Astrocyte (in vitro differentiated cells and primary cell): Measurements from ENCODE around the gene TLR6. TPM values are rescaled to one million over a fixed set of nuclear protein-coding genes. Genes with fewer than 3 reads are reported as not detected.

Experiments
- DNase-seq: peaks from one replicate; pipeline ENCODE4 v3.0.0-alpha.2; 2010; ENCODE audit warnings: low read depth
- FAIRE-seq: peaks from 2 replicates; lab custom pipeline; 2011; peaks lifted over from hg19 to GRCh38; lab: Jason Lieb, UNC
- H2AFZ ChIP-seq: 2 replicates; pipeline ENCODE4 v1.6.0; 2012; ENCODE audit warnings: low read depth, low read length, inconsistent platforms
- H3K27ac ChIP-seq: 2 replicates; pipeline ENCODE4 v1.5.1; 2011; ENCODE audit warnings: low read depth, low read length, inconsistent platforms
- H3K27me3 ChIP-seq: 2 replicates; pipeline ENCODE4 v1.6.0; 2011; ENCODE audit warnings: low read length, inconsistent platforms; ENCODE audit not compliant: insufficient read depth
- H3K36me3 ChIP-seq: 2 replicates; pipeline ENCODE4 v1.5.1; 2011; ENCODE audit warnings: low read length, inconsistent platforms; ENCODE audit not compliant: insufficient read depth
- H3K4me1 ChIP-seq: 2 replicates; pipeline ENCODE4 v1.5.1; 2011; ENCODE audit warnings: low read length, inconsistent platforms; ENCODE audit not compliant: insufficient read depth
- H3K4me2 ChIP-seq: 2 replicates; pipeline ENCODE4 v1.6.0; 2012; ENCODE audit warnings: low read length, inconsistent platforms
- H3K4me3 ChIP-seq: 2 replicates; pipeline ENCODE4 v1.5.1; 2011; ENCODE audit warnings: low read depth, mild to moderate bottlenecking, low read length, inconsistent platforms; ENCODE audit not compliant: insufficient read depth
- H3K79me2 ChIP-seq: 2 replicates; pipeline ENCODE4 v1.6.0; 2012; ENCODE audit warnings: mild to moderate bottlenecking, low read length, inconsistent platforms; ENCODE audit not compliant: insufficient read depth
- H3K9ac ChIP-seq: 2 replicates; pipeline ENCODE4 v1.6.0; 2012; ENCODE audit warnings: mild to moderate bottlenecking, low read length, inconsistent platforms
- H3K9me3 ChIP-seq: 2 replicates; pipeline ENCODE4 v1.5.1; 2012; ENCODE audit warnings: low read depth, mild to moderate bottlenecking, low read length, inconsistent platforms; ENCODE audit not compliant: insufficient read depth
- H4K20me1 ChIP-seq: 2 replicates; pipeline ENCODE4 v1.6.0; 2012; ENCODE audit warnings: low read length, inconsistent platforms; ENCODE audit not compliant: insufficient read depth
- H3K27ac Mint-ChIP-seq: one replicate; pipeline ENCODE4 v1.8.0; 2021; ENCODE audit warnings: mild to moderate bottlenecking, mixed read lengths; ENCODE audit not compliant: unreplicated experiment
- H3K27me3 Mint-ChIP-seq: one replicate; pipeline ENCODE4 v1.8.0; 2021; ENCODE audit warnings: low read depth, mixed read lengths; ENCODE audit not compliant: unreplicated experiment
- H3K36me3 Mint-ChIP-seq: one replicate; pipeline ENCODE4 v1.8.0; 2021; ENCODE audit warnings: low read depth, mixed read lengths; ENCODE audit not compliant: unreplicated experiment
- H3K4me1 Mint-ChIP-seq: one replicate; pipeline ENCODE4 v1.8.0; 2021; ENCODE audit warnings: low read depth, mixed read lengths; ENCODE audit not compliant: unreplicated experiment
- H3K4me3 Mint-ChIP-seq: one replicate; pipeline ENCODE4 v1.8.0; 2021; ENCODE audit warnings: mild to moderate bottlenecking, moderate library complexity, mixed read lengths; ENCODE audit not compliant: unreplicated experiment
- H3K9me3 Mint-ChIP-seq: one replicate; pipeline ENCODE4 v1.8.0; 2021; ENCODE audit warnings: mild to moderate bottlenecking, mixed read lengths; ENCODE audit not compliant: unreplicated experiment
- CTCF ChIP-seq: IDR thresholded peaks from 2 replicates; pipeline ENCODE4 v1.5.1; 2011; ENCODE audit warnings: low read depth, mild to moderate bottlenecking, inconsistent platforms, low read length, moderate library complexity; ENCODE audit not compliant: insufficient read depth
- EZH2 ChIP-seq: IDR thresholded peaks from 2 replicates; pipeline ENCODE4 v1.6.1; 2012; ENCODE audit warnings: mild to moderate bottlenecking, low read length, inconsistent platforms; ENCODE audit not compliant: insufficient read depth
- total RNA-seq: library from RNA; stranded (reverse); gene quantifications from 2 replicates; pipeline ENCODE4 v1.2.1, GENCODE V29; 2021

TLR6 gene
- total RNA-seq, 1 donor from 2014 or later = 3.8 TPM

DNA sequence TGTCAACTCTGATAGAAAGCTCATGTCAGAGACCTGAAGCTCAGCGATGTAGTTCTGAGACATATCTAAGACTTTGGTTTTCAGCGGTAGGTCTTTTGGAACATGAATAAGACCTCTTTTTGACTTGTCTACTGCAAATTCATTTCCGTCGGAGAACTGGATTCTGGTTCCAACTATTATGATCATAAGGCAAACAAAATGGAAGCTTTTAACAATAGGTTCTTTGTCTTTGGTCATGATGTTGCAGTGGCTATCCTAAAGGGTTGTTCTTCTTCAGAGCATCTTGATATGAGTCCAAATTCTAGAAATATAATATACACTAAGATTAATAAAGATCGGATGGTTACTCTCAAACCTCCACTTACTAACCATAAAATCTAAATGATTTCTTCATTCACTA is 27.4 kb downstream of the TLR6 start:
- no peak for FAIRE-seq
- peaks cover 3% of the 10 kb centered on the region for H3K27me3 Mint-ChIP-seq
- Histone ChIP-seq H3K27me3 (no peaks in the 10 kb centered on the region), H2AFZ (no peak overlapping the region), H3K27ac (no peak overlapping the region), H3K9me3 (no peaks in the 10 kb centered on the region), H3K36me3 (no peaks in the 10 kb centered on the region), H3K9ac (no peak overlapping the region), H3K4me1 (no peaks in the 10 kb centered on the region), H3K79me2 (no peaks in the 10 kb centered on the region), H3K4me3 (no peak overlapping the region), H4K20me1 (no peaks in the 10 kb centered on the region), H3K4me2 (no peak overlapping the region)
- H3K27ac Mint-ChIP-seq = no peak overlapping the region
- no peak overlapping the region for H3K4me3 Mint-ChIP-seq
- no peaks in the 10 kb centered on the region for H3K4me1 Mint-ChIP-seq
- TF ChIP-seq EZH2 = no peak
- no peak for TF ChIP-seq CTCF
- H3K9me3 Mint-ChIP-seq = peaks cover 9% of the 10 kb centered on the region
- H3K36me3 Mint-ChIP-seq = peaks cover 5% of the 10 kb centered on the region
- DNase-seq = no peak

DNA sequence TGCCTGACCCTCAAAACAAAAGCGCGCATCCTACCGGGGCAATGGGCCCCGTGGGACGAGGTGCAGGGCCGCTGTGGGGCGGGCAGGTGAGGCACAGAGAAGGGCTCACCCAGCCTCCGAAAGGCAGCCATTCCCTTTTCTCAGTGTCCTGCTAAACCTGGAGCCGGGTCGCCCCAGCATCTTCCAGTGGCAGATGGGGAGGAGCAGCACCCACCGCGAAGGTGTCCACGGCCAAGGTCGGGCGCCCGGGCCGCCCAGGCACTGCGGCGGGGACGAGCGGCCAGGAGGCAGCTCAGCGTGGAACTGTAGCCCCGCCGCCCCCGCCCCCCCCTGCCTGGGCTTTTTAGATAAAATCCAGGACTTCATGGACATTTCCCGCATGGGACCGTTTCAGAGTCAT is 32.9 kb downstream of the TLR6 start:
- TF ChIP-seq EZH2 (no peak), CTCF (no peak)
- DNase-seq (no peak), FAIRE-seq (no peak)
- no peak overlapping the region for H3K4me2 ChIP-seq
- H3K79me2 ChIP-seq = no peaks in the 10 kb centered on the region
- no peak overlapping the region for H3K4me3 ChIP-seq
- H3K9me3 ChIP-seq = no peaks in the 10 kb centered on the region
- no peak overlapping the region for H2AFZ ChIP-seq
- no peaks in the 10 kb centered on the region for H3K36me3 ChIP-seq
- no peak overlapping the region for H3K9ac ChIP-seq
- no peak overlapping the region for H3K4me3 Mint-ChIP-seq
- no peaks in the 10 kb centered on the region for H3K27me3 ChIP-seq
- H3K36me3 Mint-ChIP-seq = peaks cover 9% of the 10 kb centered on the region
- peaks cover 10% of the 10 kb centered on the region for H3K4me1 Mint-ChIP-seq
- no peak overlapping the region for H3K27ac ChIP-seq
- no peaks in the 10 kb centered on the region for H4K20me1 ChIP-seq
- peaks cover 3% of the 10 kb centered on the region for H3K27me3 Mint-ChIP-seq
- H3K9me3 Mint-ChIP-seq = peaks cover 14% of the 10 kb centered on the region
- no peak overlapping the region for H3K27ac Mint-ChIP-seq
- no peaks in the 10 kb centered on the region for H3K4me1 ChIP-seq

DNA sequence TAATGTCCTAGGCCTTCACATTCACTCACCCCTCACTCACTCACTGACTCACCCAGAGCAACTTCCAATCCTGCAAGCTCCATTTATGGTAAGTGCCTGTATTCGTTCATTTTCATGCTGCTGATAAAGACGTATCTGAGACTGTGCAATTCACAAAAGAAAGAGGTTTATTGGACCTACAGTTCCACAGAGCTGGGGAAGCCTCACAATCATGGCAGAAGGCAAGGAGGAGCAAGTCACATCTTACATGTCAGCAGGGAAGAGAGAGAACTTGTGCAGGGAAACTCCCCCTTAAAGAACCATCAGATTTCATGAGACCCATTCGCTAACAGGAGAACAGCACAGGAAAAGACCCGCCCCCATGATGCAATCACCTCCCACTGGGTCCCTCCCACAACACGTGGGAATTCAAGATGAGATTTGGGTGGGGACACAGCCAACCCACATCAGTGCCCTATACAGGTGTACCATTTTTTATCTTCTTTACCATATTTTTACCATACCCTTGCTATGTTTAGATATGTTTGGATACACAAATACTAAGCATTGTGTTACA is 33.8 kb downstream of the TLR6 start:
- H3K4me1 Mint-ChIP-seq = peaks cover 12% of the 10 kb centered on the region
- peaks cover 14% of the 10 kb centered on the region for H3K9me3 Mint-ChIP-seq
- no peaks in the 10 kb centered on the region for H3K4me1 ChIP-seq
- FAIRE-seq = no peak
- DNase-seq = no peak
- no peaks in the 10 kb centered on the region for H4K20me1 ChIP-seq
- no peaks in the 10 kb centered on the region for H3K9me3 ChIP-seq
- no peaks in the 10 kb centered on the region for H3K36me3 ChIP-seq
- H3K79me2 ChIP-seq = no peaks in the 10 kb centered on the region
- H3K4me3 Mint-ChIP-seq = no peak overlapping the region
- H3K27ac Mint-ChIP-seq = no peak overlapping the region
- no peak for TF ChIP-seq CTCF
- no peak overlapping the region for H3K27ac ChIP-seq
- H3K9ac ChIP-seq = no peak overlapping the region
- no peak overlapping the region for H3K4me2 ChIP-seq
- H3K36me3 Mint-ChIP-seq = peaks cover 9% of the 10 kb centered on the region
- H3K4me3 ChIP-seq = no peak overlapping the region
- no peak overlapping the region for H2AFZ ChIP-seq
- no peaks in the 10 kb centered on the region for H3K27me3 ChIP-seq
- peaks cover 3% of the 10 kb centered on the region for H3K27me3 Mint-ChIP-seq
